Activated CD4-positive, alpha-beta memory T cell treated with anti-CD3 and anti-CD28 coated beads for 36 hours (primary cell): Measurements from ENCODE around the gene ASXL1. TPM values are rescaled to one million over a fixed set of nuclear protein-coding genes. Genes with fewer than 3 reads are reported as not detected.
A peak's percentile ranks its signal among the peaks of the same experiment; 100 is the strongest.
"Not testable (repeated sequence)": the region's sequence is repeated elsewhere in the genome, so short reads cannot be mapped to it uniquely, and the experiment has no call there.

Experiments used
- CTCF ChIA-PET: fragments of 350-600 bp; sonication (Branson Sonifier 250); formaldehyde crosslinking; loops from one replicate; lab custom pipeline; 2021; ENCODE audit warnings: antibody characterized with exemption, inconsistent platforms; lab: Charles Lee
- POLR2A ChIA-PET: fragments of 350-600 bp; sonication (Branson Sonifier 250); formaldehyde crosslinking; loops from one replicate; lab custom pipeline; 2021; ENCODE audit warnings: antibody characterized with exemption; lab: Charles Lee
- DNase-seq: peaks from one replicate; pipeline ENCODE4 v3.0.0-alpha.2; 2020
- H3K27ac Mint-ChIP-seq: one replicate; pipeline ENCODE4 v1.8.0; 2021; ENCODE audit warnings: mixed read lengths
- H3K27me3 Mint-ChIP-seq: one replicate; pipeline ENCODE4 v1.8.0; 2021; ENCODE audit warnings: mixed read lengths
- H3K36me3 Mint-ChIP-seq: one replicate; pipeline ENCODE4 v1.8.0; 2021; ENCODE audit warnings: mixed read lengths
- H3K4me1 Mint-ChIP-seq: one replicate; pipeline ENCODE4 v1.8.0; 2021; ENCODE audit warnings: low read depth, mixed read lengths
- H3K4me3 Mint-ChIP-seq: one replicate; pipeline ENCODE4 v1.8.0; 2021; ENCODE audit warnings: mild to moderate bottlenecking, mixed read lengths
- H3K9me3 Mint-ChIP-seq: one replicate; pipeline ENCODE4 v1.8.0; 2021; ENCODE audit warnings: mixed read lengths
- intact Hi-C: fragments of 100-400 bp; cut with micrococcal nuclease; formaldehyde crosslinking; loops from one replicate; pipeline ENCODE4 v1.15.1; 2023
- total RNA-seq, 2 experiments: library from RNA; stranded (reverse); gene quantifications; one replicate each; pipeline ENCODE4 v1.2.3, GENCODE V29; 2021

The ASXL1 gene
- total RNA-seq = 100 to 1,000 TPM; 141 to 147 TPM

- peak within 1 kb of the TSS; percentile 95 for H3K4me3 Mint-ChIP-seq
- intact Hi-C loops = loop anchor here (1.0 to 5.0 kb wide), 7 partner anchors 36 to 609 kb away; partner anchors contain the start of gene TM9SF4
- H3K9me3 Mint-ChIP-seq = no peaks in the 10 kb centered on the region
- H3K4me1 Mint-ChIP-seq = peaks cover 64% of the 10 kb centered on the region
- peak within 1 kb of the TSS; percentile 99 for H3K27ac Mint-ChIP-seq
- DNase-seq = peak; percentile 98
- no peaks in the 10 kb centered on the region for H3K27me3 Mint-ChIP-seq
- POLR2A ChIA-PET = interaction anchor here (0.6 to 6.1 kb wide), 7 partner anchors 25 to 182 kb away, joined by 3 to 62 read pairs (median 4); no protein-coding TSS in a partner anchor
- peaks cover 26% of the 10 kb centered on the region for H3K36me3 Mint-ChIP-seq
- CTCF ChIA-PET = interaction anchor here (1.0 kb wide), 1 partner anchor 152 kb away, joined by 3 read pairs; no protein-coding TSS in a partner anchor
Measured at GRCh38 chr20:32357869-32358631, at the start of gene ASXL1. TSS of gene ASXL1 (plus strand) at chr20:32358331. CDS start at chr20:32358776, 445 bp downstream.

- no peak overlapping the region for H3K4me3 Mint-ChIP-seq
- no peaks in the 10 kb centered on the region for H3K27me3 Mint-ChIP-seq
- ChIA-PET POLR2A (interaction anchor here (0.8 kb wide), 1 partner anchor 31 kb away, joined by 3 read pairs; no protein-coding TSS in a partner anchor), CTCF (no interaction called here)
- H3K4me1 Mint-ChIP-seq = peaks cover 13% of the 10 kb centered on the region
- H3K27ac Mint-ChIP-seq = peak overlapping the region; percentile 57
- intact Hi-C loops = no loop called here
- no peak for DNase-seq
- H3K9me3 Mint-ChIP-seq = no peaks in the 10 kb centered on the region
- H3K36me3 Mint-ChIP-seq = peaks cover 53% of the 10 kb centered on the region
Measured at GRCh38 chr20:32312718-32313424, 45.3 kb upstream of the ASXL1 start.

GRCh38 chr20:32314768-32315167, 43.4 kb upstream of the ASXL1 start:
- Mint-ChIP-seq H3K27me3 (no peaks in the 10 kb centered on the region), H3K9me3 (no peaks in the 10 kb centered on the region), H3K4me1 (peaks cover 22% of the 10 kb centered on the region), H3K4me3 (no peak overlapping the region), H3K27ac (peak overlapping the region; percentile 44), H3K36me3 (peaks cover 57% of the 10 kb centered on the region)
- ChIA-PET CTCF (no interaction called here), POLR2A (no interaction called here)
- intact Hi-C loops = no loop called here
- no peak for DNase-seq

DNA sequence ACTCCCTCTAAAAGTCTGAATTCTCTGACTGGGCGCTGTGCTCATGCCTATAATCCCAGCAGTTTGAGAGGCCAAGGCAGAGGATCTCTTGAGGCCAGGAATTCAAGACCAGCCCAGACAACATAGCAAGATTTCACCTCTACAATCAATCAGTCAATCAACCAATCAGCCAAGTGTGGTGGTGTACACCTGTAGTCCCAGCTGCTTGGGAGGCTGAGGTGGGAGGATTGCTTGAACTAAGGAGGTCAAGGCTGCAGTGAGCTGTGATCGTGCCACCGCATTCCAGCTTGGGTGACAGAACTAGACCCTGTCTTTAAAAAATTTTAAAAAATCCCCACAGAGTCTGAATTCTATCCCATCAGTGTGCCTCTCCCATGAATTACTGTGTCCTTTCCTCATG, 42.7 kb upstream of the ASXL1 start:
- Mint-ChIP-seq H3K27ac (no peak overlapping the region), H3K36me3 (peaks cover 52% of the 10 kb centered on the region), H3K4me1 (peaks cover 22% of the 10 kb centered on the region), H3K27me3 (no peaks in the 10 kb centered on the region), H3K9me3 (no peaks in the 10 kb centered on the region), H3K4me3 (no peak overlapping the region)
- no peak for DNase-seq
- POLR2A ChIA-PET = no interaction called here
- intact Hi-C loops = no loop called here
- CTCF ChIA-PET = interaction anchor here (1.6 kb wide), 1 partner anchor 29 kb away, joined by 5 read pairs; no protein-coding TSS in a partner anchor

DNA sequence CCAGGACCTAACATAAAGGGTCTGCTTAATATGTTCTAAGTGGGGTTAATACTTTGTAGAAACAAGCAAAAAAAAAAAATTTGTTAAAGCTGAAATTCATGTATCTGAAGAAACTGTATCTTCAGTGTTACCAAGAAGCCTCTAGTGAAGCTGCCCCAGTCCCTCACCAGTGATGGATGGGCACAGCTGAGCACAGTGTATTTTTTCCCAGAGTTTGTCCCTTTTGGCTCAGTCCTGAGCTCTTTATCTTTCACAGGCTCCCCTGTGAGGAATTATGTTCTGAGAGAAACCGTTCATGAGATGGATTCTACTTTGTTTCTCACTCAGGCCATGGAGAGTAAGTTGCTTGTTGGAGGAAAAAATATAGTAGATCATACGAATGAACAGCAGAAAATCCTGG, 42.2 kb upstream of the ASXL1 start:
- POLR2A ChIA-PET = interaction anchor here (0.7 kb wide), 1 partner anchor 24 kb away, joined by 3 read pairs; no protein-coding TSS in a partner anchor
- no peaks in the 10 kb centered on the region for H3K27me3 Mint-ChIP-seq
- intact Hi-C loops = no loop called here
- H3K4me3 Mint-ChIP-seq = no peak overlapping the region
- CTCF ChIA-PET = interaction anchor here (1.6 kb wide), 1 partner anchor 30 kb away, joined by 5 read pairs; no protein-coding TSS in a partner anchor
- peak overlapping the region; percentile 63 for H3K27ac Mint-ChIP-seq
- DNase-seq = no peak
- H3K36me3 Mint-ChIP-seq = peaks cover 52% of the 10 kb centered on the region
- H3K4me1 Mint-ChIP-seq = peaks cover 21% of the 10 kb centered on the region
- no peaks in the 10 kb centered on the region for H3K9me3 Mint-ChIP-seq

DNA sequence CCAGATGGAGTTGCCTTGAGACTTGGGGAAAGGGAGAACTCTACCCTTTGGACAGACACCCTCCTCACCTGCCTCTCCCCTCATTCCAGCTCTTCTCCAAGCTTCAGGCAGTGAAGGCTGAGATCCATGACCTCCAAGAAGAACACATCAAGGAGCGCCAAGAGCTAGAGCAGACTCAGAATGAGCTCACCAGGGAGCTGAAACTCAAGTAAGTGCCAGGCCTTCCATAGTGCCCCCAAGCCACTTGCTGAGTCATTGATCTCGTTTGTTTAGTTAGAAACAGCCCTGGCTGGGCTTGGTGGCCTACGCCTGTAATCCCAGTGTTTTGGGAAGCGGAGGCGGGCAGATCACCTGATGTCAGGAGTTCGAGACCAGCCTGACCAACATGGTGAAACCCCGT, 41.5 kb upstream of the ASXL1 start:
- POLR2A ChIA-PET = interaction anchor here (0.7 to 0.8 kb wide), 2 partner anchors 12 to 24 kb away, joined by 3 read pairs; no protein-coding TSS in a partner anchor
- Mint-ChIP-seq H3K4me1 (peaks cover 26% of the 10 kb centered on the region), H3K4me3 (no peak overlapping the region), H3K27me3 (no peaks in the 10 kb centered on the region), H3K27ac (peak overlapping the region; percentile 63), H3K36me3 (peaks cover 56% of the 10 kb centered on the region), H3K9me3 (no peaks in the 10 kb centered on the region)
- intact Hi-C loops = no loop called here
- no peak for DNase-seq
- CTCF ChIA-PET = interaction anchor here (1.0 to 1.6 kb wide), 2 partner anchors 31 to 45 kb away, joined by 3 to 5 read pairs; no protein-coding TSS in a partner anchor

DNA sequence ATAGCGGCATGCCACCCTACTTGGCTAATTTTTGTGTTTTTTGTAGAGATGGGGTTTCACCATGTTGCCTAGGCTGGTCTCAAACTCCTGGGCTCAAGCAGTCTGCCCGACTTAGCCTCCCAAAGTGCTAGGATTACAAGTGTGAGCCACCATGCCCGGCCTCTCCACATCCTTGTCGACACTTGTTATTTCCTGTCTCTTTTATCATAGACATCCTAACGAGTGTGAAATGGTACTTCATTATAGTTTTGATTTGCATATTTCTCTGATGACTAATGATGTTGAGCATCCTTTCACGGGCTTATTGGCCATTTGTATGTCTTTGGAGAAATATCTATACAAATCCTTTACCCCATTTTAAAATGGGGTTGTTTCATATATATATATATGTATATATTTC, 39.0 kb upstream of the ASXL1 start:
- DNase-seq = peak; percentile 34
- Mint-ChIP-seq H3K4me1 (peaks cover 18% of the 10 kb centered on the region), H3K27me3 (no peaks in the 10 kb centered on the region), H3K4me3 (no peak overlapping the region), H3K36me3 (peaks cover 49% of the 10 kb centered on the region), H3K27ac (peak overlapping the region; percentile 47), H3K9me3 (no peaks in the 10 kb centered on the region)
- ChIA-PET CTCF (no interaction called here), POLR2A (no interaction called here)
- intact Hi-C loops = loop anchor here (2.0 kb wide), 1 partner anchor 34 kb away; no protein-coding TSS in a partner anchor

GRCh38 chr20:32320305-32320704, 37.8 kb upstream of the ASXL1 start:
- no peak for DNase-seq
- no peaks in the 10 kb centered on the region for H3K27me3 Mint-ChIP-seq
- no peak overlapping the region for H3K4me3 Mint-ChIP-seq
- peaks cover 45% of the 10 kb centered on the region for H3K36me3 Mint-ChIP-seq
- peaks cover 18% of the 10 kb centered on the region for H3K4me1 Mint-ChIP-seq
- intact Hi-C loops = loop anchor here (5.0 kb wide), 1 partner anchor 37 kb away; the partner anchor contains the start of gene ASXL1
- CTCF ChIA-PET = interaction anchor here (0.6 kb wide), 1 partner anchor 36 kb away, joined by 4 read pairs; no protein-coding TSS in a partner anchor
- peak overlapping the region; percentile 18 for H3K27ac Mint-ChIP-seq
- H3K9me3 Mint-ChIP-seq = no peaks in the 10 kb centered on the region
- POLR2A ChIA-PET = no interaction called here

- Mint-ChIP-seq H3K27ac (no peak overlapping the region), H3K4me3 (no peak overlapping the region), H3K4me1 (peaks cover 26% of the 10 kb centered on the region), H3K36me3 (peaks cover 39% of the 10 kb centered on the region), H3K27me3 (no peaks in the 10 kb centered on the region), H3K9me3 (no peaks in the 10 kb centered on the region)
- DNase-seq = no peak
- CTCF ChIA-PET = no interaction called here
- intact Hi-C loops = loop anchor here (5.0 kb wide), 1 partner anchor 36 kb away; the partner anchor contains the start of gene ASXL1
- POLR2A ChIA-PET = interaction anchor here (0.6 to 1.0 kb wide), 5 partner anchors 12 to 1361 kb away, joined by 3 read pairs; no protein-coding TSS in a partner anchor
Measured at GRCh38 chr20:32321390-32321789, 36.7 kb upstream of the ASXL1 start.

GRCh38 chr20:32322260-32322659, 35.9 kb upstream of the ASXL1 start:
- POLR2A ChIA-PET = interaction anchor here (1.0 kb wide), 2 partner anchors 13 to 37 kb away, joined by 3 read pairs; no protein-coding TSS in a partner anchor
- H3K27ac Mint-ChIP-seq, H3K9me3 Mint-ChIP-seq, CTCF ChIA-PET, H3K27me3 Mint-ChIP-seq, H3K4me3 Mint-ChIP-seq, DNase-seq: not testable (repeated sequence)
- Mint-ChIP-seq H3K4me1 (peaks cover 28% of the 10 kb centered on the region), H3K36me3 (peaks cover 43% of the 10 kb centered on the region)
- intact Hi-C loops = loop anchor here (5.0 kb wide), 1 partner anchor 35 kb away; the partner anchor contains the start of gene ASXL1

DNA sequence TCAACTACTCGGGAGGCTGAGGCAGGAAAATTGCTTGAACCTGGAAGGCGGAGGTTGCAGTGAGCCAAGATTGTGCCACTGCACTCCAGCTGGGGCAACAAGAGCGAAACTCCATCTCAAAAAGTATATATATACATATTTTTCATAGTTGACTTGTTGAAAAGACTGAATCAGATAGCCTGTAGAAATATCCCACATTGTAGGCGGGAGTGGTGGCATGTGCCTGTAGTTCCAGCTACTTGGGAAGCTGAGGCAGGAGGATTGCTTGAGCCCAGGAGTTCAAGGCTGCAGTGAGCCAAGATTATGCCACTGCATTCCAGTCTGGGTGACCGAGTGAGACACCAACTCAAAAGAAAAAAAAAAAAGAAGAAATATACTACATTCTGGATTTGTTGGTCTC, 34.4 kb upstream of the ASXL1 start:
- H3K4me3 Mint-ChIP-seq, H3K27ac Mint-ChIP-seq, CTCF ChIA-PET, H3K9me3 Mint-ChIP-seq, DNase-seq, H3K27me3 Mint-ChIP-seq, POLR2A ChIA-PET: not testable (repeated sequence)
- intact Hi-C loops = loop anchor here (5.0 kb wide), 1 partner anchor 34 kb away; the partner anchor contains the start of gene ASXL1
- peaks cover 23% of the 10 kb centered on the region for H3K4me1 Mint-ChIP-seq
- peaks cover 41% of the 10 kb centered on the region for H3K36me3 Mint-ChIP-seq
